GM21825 (cell line): Measurements from ENCODE around the gene TBC1D16.

Experiments used
- ATAC-seq: cut with Tn5 transposase; IDR thresholded peaks from one replicate; pipeline ENCODE4 v1.9.1; 2021; ENCODE audit warnings: mild to moderate bottlenecking, moderate library complexity; ENCODE audit not compliant: unreplicated experiment

The TBC1D16 gene

GRCh38 chr17:80035687-80035936, at the start of gene TBC1D16:
TBC1D16 (minus strand) TSS chr17:80035872; CDS start chr17:80013547, 22,325 bp downstream.
- no peak for ATAC-seq

- ATAC-seq = no peak
Measured at GRCh38 chr17:80084773-80085172, 49.1 kb upstream of the TBC1D16 start.

- no peak for ATAC-seq
Measured at GRCh38 chr17:80083136-80083661, 47.5 kb upstream of the TBC1D16 start.

- no peak for ATAC-seq
Measured at GRCh38 chr17:80082403-80083135, 46.9 kb upstream of the TBC1D16 start.

- ATAC-seq = no peak
Measured at GRCh38 chr17:80081596-80081995, 45.9 kb upstream of the TBC1D16 start.

- no peak for ATAC-seq
Measured at GRCh38 chr17:80080081-80080480, 44.4 kb upstream of the TBC1D16 start.

- ATAC-seq = no peak
Measured at GRCh38 chr17:80072410-80072809, 36.7 kb upstream of the TBC1D16 start.

- no peak for ATAC-seq
Measured at GRCh38 chr17:80071116-80071841, 35.6 kb upstream of the TBC1D16 start.

- no peak for ATAC-seq
Measured at GRCh38 chr17:80070375-80071115, 34.9 kb upstream of the TBC1D16 start.

- no peak for ATAC-seq
Measured at GRCh38 chr17:80068301-80069222, 32.9 kb upstream of the TBC1D16 start.

GRCh38 chr17:80067393-80067986, 31.8 kb upstream of the TBC1D16 start:
- no peak for ATAC-seq

- ATAC-seq = no peak
Measured at GRCh38 chr17:80065478-80066170, 30.0 kb upstream of the TBC1D16 start.

- no peak for ATAC-seq
Measured at GRCh38 chr17:80064696-80065095, 29.0 kb upstream of the TBC1D16 start.

GRCh38 chr17:80063830-80064585, 28.3 kb upstream of the TBC1D16 start:
- no peak for ATAC-seq

GRCh38 chr17:80061421-80061820, 25.7 kb upstream of the TBC1D16 start:
- no peak for ATAC-seq

- ATAC-seq = no peak
Measured at GRCh38 chr17:80060644-80061043, 25.0 kb upstream of the TBC1D16 start.

GRCh38 chr17:80058311-80058955, 22.8 kb upstream of the TBC1D16 start:
- ATAC-seq = no peak

- no peak for ATAC-seq
Measured at GRCh38 chr17:80055597-80055996, 19.9 kb upstream of the TBC1D16 start.
